ENCODE measurements around the gene SECISBP2L.
"Not testable (repeated sequence)": the region's sequence is repeated elsewhere in the genome, so short reads cannot be mapped to it uniquely, and the experiment has no call there.

Gene SECISBP2L

GRCh38 chr15:48976444-48977088 lies 69.7 kb downstream of the SECISBP2L start:
- in situ Hi-C loops (cut with HindIII; ENCODE audit: low pct_ligation_motif_present, low pct_unique_long_range_greater_than_20kb, low sequenced_read_pairs), result no loop called here
- DNase-seq, result no peak

- DNase-seq, result peak; percentile 79
- in situ Hi-C loops (cut with HindIII; ENCODE audit: low pct_ligation_motif_present, low pct_unique_long_range_greater_than_20kb, low sequenced_read_pairs), result no loop called here
These were observed 70.5 kb downstream of the SECISBP2L start for GRCh38 chr15:48975472-48976419.

DNA sequence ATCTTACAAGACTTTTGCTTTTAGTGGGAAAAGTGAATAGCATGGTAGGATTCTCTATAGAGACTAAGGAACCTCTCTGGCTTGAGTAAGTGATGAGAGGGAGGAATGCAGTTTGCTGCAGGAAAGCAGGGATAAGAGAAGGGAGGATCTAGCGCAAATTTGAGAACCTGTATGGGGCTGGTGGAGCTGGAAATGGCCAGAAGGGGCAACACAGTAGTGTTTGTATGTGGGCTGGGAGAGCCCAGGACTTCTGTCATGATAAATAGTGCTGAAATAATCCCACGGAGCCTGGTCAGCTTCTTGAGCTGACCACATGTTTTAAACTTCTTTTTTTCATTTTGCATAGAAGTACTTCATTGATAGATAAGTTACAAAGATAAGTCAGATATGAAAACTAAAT lies 71.4 kb downstream of the SECISBP2L start:
- in situ Hi-C loops (cut with HindIII; ENCODE audit: low pct_ligation_motif_present, low pct_unique_long_range_greater_than_20kb, low sequenced_read_pairs), result no loop called here
- no peak for DNase-seq

- no peak for DNase-seq
- in situ Hi-C loops (cut with HindIII; ENCODE audit: low pct_ligation_motif_present, low pct_unique_long_range_greater_than_20kb, low sequenced_read_pairs), result no loop called here
These were observed 73.3 kb downstream of the SECISBP2L start for GRCh38 chr15:48972750-48973503.

DNA sequence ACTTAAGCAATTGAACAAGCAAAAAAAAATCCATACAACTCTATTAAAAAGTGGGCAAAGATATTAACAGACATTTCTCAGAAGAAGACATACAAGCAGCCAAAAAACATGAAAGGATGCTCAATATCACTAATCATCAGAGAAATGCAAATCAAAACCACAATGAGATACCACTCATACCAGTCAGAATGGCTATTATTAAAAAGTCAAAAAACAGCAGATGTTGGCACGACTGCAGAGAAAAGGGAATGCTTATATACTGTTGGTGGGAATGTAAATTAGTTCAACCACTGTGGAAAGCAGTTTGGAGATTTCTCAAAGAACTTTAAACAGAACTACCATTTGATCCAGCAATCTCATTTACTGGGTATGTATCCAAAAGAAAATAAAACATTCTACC lies 75.3 kb downstream of the SECISBP2L start:
- in situ Hi-C loops (cut with HindIII; ENCODE audit: low pct_ligation_motif_present, low pct_unique_long_range_greater_than_20kb, low sequenced_read_pairs); DNase-seq: not testable (repeated sequence)

GRCh38 chr15:48968066-48968465 lies 78.2 kb downstream of the SECISBP2L start:
- in situ Hi-C loops (cut with HindIII; ENCODE audit: low pct_ligation_motif_present, low pct_unique_long_range_greater_than_20kb, low sequenced_read_pairs), result no loop called here
- DNase-seq, result no peak

- DNase-seq, result no peak
- in situ Hi-C loops (cut with HindIII; ENCODE audit: low pct_ligation_motif_present, low pct_unique_long_range_greater_than_20kb, low sequenced_read_pairs), result no loop called here
These were observed 78.9 kb downstream of the SECISBP2L start for GRCh38 chr15:48967336-48967735.

DNA sequence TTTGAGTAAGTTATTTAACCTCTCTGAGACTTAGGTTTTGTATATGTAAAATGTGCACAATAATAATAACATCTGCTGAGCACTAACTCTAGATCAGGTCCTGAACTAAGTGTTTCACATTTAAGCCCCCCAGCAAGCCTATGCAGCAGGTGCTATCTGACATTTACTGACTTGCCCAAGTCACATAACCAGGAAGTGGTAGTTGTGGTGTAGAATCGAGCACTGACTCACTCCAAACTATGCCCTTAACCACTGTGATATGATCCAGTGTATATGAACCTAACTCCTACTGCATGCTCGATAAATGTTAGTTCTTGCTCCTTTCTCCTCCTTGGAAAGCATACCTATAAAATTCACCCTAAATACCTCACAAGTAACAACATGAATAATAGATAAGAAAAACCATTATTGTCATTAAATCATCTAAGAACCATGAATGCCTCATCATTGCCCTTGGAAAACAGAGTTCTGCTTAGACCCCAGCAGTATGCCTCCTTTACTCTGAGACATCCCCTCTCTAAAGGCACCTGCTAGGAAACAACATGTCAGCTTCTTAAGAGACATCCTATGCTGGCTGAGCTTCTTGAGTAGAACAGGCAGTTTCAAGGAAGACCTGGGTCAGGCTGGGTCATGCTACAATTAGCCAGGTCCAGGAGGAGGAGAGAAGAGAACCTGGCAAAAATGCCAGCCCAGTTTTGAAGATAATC lies 79.5 kb downstream of the SECISBP2L start:
- peak; percentile 62 for DNase-seq
- in situ Hi-C loops (cut with HindIII; ENCODE audit: low pct_ligation_motif_present, low pct_unique_long_range_greater_than_20kb, low sequenced_read_pairs), result no loop called here

- in situ Hi-C loops (cut with HindIII; ENCODE audit: low pct_ligation_motif_present, low pct_unique_long_range_greater_than_20kb, low sequenced_read_pairs), result no loop called here
- peak; percentile 70 for DNase-seq
These were observed 80.3 kb downstream of the SECISBP2L start for GRCh38 chr15:48965972-48966371.

- in situ Hi-C loops (cut with HindIII; ENCODE audit: low pct_ligation_motif_present, low pct_unique_long_range_greater_than_20kb, low sequenced_read_pairs), result no loop called here
- no peak for DNase-seq
These were observed 81.3 kb downstream of the SECISBP2L start for GRCh38 chr15:48964898-48965297.

DNA sequence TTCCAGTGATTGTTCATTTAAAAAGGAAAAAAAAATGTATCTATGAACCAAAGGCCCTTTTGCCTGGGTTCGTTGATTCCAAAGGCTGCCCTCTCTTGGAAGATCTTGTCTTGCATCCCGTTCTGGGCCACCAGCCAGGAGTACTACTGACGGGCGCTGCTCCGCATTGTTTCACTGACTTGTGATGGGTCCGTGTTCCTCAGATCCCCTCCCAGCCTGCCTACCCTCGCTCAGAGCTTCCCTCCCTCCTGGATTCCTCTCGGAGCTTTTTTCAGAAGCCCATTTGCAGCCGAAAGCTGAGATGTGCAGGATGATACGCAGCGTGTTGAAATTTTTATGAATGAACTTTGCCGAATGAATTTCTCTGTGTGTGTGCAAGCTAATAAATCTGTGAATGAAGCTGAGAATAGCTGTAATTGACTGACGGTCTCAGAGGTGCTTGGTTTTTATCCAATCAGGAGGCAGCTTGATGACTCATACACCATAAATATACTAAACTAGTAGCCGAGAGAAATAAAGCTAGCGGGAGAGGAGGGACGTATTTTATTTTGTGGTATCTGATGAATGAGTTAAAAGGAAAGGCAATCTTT lies 82.6 kb downstream of the SECISBP2L start, which contains the start of gene SHC4:
TSS of gene SHC4 (minus strand) at position 396 of the 590 bp plus-strand sequence. CDS start 904 bp downstream, outside the sequence.
- in situ Hi-C loops (cut with HindIII; ENCODE audit: low pct_ligation_motif_present, low pct_unique_long_range_greater_than_20kb, low sequenced_read_pairs), result no loop called here
- DNase-seq, result peak; percentile 81

- DNase-seq, result no peak
- in situ Hi-C loops (cut with HindIII; ENCODE audit: low pct_ligation_motif_present, low pct_unique_long_range_greater_than_20kb, low sequenced_read_pairs), result no loop called here
These were observed 83.4 kb downstream of the SECISBP2L start for GRCh38 chr15:48962662-48963523.

DNA sequence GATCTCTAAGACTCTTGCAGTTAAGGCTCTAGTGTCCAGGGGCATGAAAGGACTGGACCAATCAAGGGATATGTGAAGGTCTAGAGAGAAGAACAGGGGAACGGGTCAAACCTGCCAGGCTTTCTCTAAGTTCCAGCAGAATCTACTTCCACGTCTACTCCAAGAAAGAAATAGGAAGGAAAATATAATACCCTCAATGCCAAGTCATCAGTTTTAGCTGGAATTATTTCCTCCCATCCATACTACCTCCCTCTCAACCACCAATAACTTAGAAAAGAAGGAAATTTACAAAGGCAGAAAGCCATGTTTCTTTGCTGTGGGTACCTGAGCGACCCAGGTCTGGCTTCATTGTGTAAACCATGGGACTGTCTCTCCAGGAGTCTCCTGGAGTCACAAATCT lies 90.3 kb downstream of the SECISBP2L start:
- in situ Hi-C loops (cut with HindIII; ENCODE audit: low pct_ligation_motif_present, low pct_unique_long_range_greater_than_20kb, low sequenced_read_pairs), result no loop called here
- no peak for DNase-seq

- in situ Hi-C loops (cut with HindIII; ENCODE audit: low pct_ligation_motif_present, low pct_unique_long_range_greater_than_20kb, low sequenced_read_pairs), result no loop called here
These were observed 90.9 kb downstream of the SECISBP2L start for GRCh38 chr15:48955370-48955769.

GRCh38 chr15:48954538-48954937 lies 91.7 kb downstream of the SECISBP2L start:
- no peak for DNase-seq
- in situ Hi-C loops (cut with HindIII; ENCODE audit: low pct_ligation_motif_present, low pct_unique_long_range_greater_than_20kb, low sequenced_read_pairs), result no loop called here

More at GRCh38 chr15:48955370-48955769, 90.9 kb downstream of the SECISBP2L start:
- DNase-seq, result no peak

DNA sequence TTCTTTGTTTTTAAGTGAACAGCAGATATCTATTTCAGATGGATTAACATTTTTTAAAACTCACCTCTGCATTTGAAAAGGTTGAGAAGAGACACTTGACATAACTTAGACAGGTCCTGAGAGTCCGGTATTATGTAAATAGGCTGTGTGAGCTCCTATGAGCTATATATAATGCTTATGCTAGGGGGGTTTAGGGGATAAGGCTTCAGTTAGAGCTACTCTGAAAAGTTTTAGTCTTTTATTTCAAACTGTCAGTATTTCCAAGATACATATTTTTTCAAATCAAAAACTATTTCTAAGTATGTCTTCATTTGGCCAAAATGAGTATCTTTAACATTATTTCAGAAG lies 99.4 kb downstream of the SECISBP2L start:
- no peak for DNase-seq
- in situ Hi-C loops (cut with HindIII; ENCODE audit: low pct_ligation_motif_present, low pct_unique_long_range_greater_than_20kb, low sequenced_read_pairs), result no loop called here

DNA sequence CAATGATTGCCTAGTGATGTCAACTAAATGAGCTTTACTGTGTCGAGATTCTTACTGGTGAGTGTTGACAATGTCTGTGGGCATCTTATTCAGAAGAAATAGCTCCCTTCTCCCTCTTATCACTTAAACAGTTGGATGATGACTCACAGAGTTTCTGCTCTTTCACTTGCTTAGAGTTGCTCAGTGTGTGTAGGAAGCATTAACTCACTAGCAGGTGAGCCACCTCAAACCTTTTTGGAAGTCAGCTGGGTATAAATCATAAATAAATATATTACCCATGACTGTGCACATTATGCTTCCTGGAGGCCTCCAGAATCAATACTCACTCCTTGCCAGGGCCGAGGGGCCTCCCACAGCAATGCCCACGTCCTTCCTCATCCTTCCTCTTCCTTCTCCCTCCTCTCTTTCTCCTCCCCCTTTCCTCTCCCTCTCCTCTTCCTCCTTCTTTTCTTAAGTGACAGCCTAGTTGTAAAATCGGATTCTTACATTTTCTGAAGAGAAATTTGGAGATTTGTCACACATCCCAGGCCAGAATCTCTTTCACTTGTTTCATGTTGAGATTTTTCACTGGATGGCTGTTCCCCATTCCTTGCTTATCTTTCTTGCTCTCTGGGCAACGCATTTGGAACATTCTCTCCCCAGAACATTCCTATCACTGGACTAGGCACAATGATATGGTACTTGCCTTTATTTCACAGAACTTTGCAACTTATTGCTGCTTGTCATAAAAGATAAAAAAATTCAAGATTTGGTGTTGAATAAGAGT lies 100.0 kb downstream of the SECISBP2L start:
- peak; percentile 76 for DNase-seq

More for the DNA sequence above, 100.0 kb downstream of the SECISBP2L start:
- in situ Hi-C loops (cut with HindIII; ENCODE audit: low pct_ligation_motif_present, low pct_unique_long_range_greater_than_20kb, low sequenced_read_pairs), result no loop called here
